Measurements from ENCODE around the gene UMAD1. TPM values are rescaled to one million over a fixed set of nuclear protein-coding genes. Genes with fewer than 3 reads are reported as not detected.

Gene UMAD1
- total and polyA plus RNA-seq, 2 of the 13 experiments (the other 11 are each of a cell fraction or from before 2014, with no cell fraction given): 16.8 to 17.6 TPM

DNA sequence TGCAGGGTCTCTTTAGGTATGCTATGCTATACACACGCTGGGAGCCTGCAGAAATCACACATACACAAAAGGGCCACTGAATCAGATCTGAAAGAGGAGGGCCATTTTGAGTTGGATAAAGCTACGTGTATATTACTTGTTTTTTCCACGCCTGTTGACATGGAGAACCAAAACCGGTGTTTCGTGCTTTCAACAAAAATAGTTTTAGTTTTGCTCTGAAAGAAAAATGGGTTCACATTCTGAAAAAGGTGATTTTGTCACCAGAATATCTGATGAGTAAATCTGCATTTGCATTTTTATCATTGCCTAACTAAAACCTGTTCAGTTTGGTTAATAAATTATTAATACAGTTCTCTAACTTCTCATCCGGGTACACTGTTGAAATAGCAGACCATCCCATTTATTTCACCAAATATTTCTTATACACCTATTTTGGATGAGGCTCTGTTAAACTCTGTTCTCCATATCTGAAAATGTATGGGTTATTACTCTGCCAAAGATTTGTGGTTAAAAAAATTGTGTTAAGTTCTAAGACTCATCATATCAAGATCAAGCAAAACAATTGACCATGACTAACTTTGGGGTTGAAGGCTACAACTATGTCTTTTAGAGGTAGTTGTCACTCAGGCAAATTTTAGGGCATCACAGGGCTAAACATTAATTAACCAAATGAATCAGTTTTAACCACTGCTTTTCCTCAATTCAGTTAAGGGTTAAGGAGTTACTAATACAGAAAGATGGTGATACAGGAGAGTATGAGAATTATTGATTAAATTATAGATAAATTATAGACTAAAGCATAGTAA is 179.1 kb downstream of the UMAD1 start:
- H3K36me3 ChIP-seq (replicated peaks in 1 of 2; ENCODE audit: control insufficient read depth in 1 of 2, insufficient read depth in 2 of 2, low read length in 2 of 2): no peaks in the 10 kb centered on the region
- in situ Hi-C loops (cut with HindIII; ENCODE audit: extremely low pct_ligation_motif_present, low pct_unique_long_range_greater_than_20kb) (no loop called here), intact Hi-C loops (cut with micrococcal nuclease; ENCODE audit: unreplicated experiment) (no loop called here)
- DNase-seq (ENCODE audit: low spot score) (no peak), ATAC-seq (no peak), FAIRE-seq (no peak)
- BruUV-seq (replicated peaks): no TSS peak
- no peak overlapping the region for H3K4me3 ChIP-seq (replicated peaks in 1 of 3; ENCODE audit: insufficient read depth in 1 of 3, low read depth in 2 of 3, low read length in 3 of 3)
- H3K4me1 ChIP-seq (ENCODE audit: insufficient read depth, low read length): peaks cover 11% of the 10 kb centered on the region
- WGBS (ENCODE audit: low lambda C conversion rate): 86% methylated on average over 6 of the region's 6 CpGs
- no peaks in the 10 kb centered on the region for H3K79me2 ChIP-seq (ENCODE audit: insufficient read depth, low read length)
- no peaks in the 10 kb centered on the region for H3K27me3 ChIP-seq (ENCODE audit: control insufficient read depth in 1 of 2, insufficient read depth in 2 of 2, low read length in 2 of 2)
- CTCF ChIA-PET (ENCODE audit: low intra/inter-chr PET ratio, low total read pairs): no interaction called here
- no peak overlapping the region for H3K9ac ChIP-seq (ENCODE audit: insufficient read depth, low read depth, low read length)
- H3K9me3 ChIP-seq (ENCODE audit: low read length): no peaks in the 10 kb centered on the region
- H4K20me1 ChIP-seq (ENCODE audit: insufficient read depth, low read length): no peaks in the 10 kb centered on the region
- POLR2A ChIA-PET: no interaction called here
- H3K4me2 ChIP-seq (ENCODE audit: low read depth, low read length): no peak overlapping the region
- H3K27ac ChIP-seq (ENCODE audit: extremely low read length, insufficient read depth, low read length): no peak overlapping the region
- H2AFZ ChIP-seq (ENCODE audit: low read length): no peak overlapping the region
- TF ChIP-seq KAT8 (CRISPR knock-in tag; IDR thresholded peaks at IDR 0.05) (no peak), POLR2A (IDR thresholded peaks at IDR 0.05; ENCODE audit: insufficient read depth in 1 of 2, low read depth in 2 of 2, low read length in 2 of 2) (no peak), ZNF251 (CRISPR knock-in tag; IDR thresholded peaks at IDR 0.05) (no peak), ZBTB34 (CRISPR knock-in tag; IDR thresholded peaks at IDR 0.05) (no peak), FOSL1 (CRISPR knock-in tag; IDR thresholded peaks at IDR 0.05; ENCODE audit: borderline replicate concordance) (no peak), SRF (IDR thresholded peaks at IDR 0.05; ENCODE audit: low read depth, low read length) (no peak), RARA (CRISPR knock-in tag; IDR thresholded peaks at IDR 0.05) (no peak)
- TF ChIP-seq, protein P1, sequence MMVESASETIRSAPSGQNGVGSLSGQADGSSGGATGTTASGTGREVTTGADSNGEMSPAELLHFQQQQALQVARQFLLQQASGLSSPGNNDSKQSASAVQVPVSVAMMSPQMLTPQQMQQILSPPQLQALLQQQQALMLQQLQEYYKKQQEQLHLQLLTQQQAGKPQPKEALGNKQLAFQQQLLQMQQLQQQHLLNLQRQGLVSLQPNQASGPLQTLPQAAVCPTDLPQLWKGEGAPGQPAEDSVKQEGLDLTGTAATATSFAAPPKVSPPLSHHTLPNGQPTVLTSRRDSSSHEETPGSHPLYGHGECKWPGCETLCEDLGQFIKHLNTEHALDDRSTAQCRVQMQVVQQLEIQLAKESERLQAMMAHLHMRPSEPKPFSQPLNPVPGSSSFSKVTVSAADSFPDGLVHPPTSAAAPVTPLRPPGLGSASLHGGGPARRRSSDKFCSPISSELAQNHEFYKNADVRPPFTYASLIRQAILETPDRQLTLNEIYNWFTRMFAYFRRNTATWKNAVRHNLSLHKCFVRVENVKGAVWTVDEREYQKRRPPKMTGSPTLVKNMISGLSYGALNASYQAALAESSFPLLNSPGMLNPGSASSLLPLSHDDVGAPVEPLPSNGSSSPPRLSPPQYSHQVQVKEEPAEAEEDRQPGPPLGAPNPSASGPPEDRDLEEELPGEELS (CRISPR knock-in tag; IDR thresholded peaks at IDR 0.05): no peak
- TF ChIP-seq, protein P2, sequence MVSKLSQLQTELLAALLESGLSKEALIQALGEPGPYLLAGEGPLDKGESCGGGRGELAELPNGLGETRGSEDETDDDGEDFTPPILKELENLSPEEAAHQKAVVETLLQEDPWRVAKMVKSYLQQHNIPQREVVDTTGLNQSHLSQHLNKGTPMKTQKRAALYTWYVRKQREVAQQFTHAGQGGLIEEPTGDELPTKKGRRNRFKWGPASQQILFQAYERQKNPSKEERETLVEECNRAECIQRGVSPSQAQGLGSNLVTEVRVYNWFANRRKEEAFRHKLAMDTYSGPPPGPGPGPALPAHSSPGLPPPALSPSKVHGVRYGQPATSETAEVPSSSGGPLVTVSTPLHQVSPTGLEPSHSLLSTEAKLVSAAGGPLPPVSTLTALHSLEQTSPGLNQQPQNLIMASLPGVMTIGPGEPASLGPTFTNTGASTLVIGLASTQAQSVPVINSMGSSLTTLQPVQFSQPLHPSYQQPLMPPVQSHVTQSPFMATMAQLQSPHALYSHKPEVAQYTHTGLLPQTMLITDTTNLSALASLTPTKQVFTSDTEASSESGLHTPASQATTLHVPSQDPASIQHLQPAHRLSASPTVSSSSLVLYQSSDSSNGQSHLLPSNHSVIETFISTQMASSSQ (IDR thresholded peaks at IDR 0.05; ENCODE audit: low read depth): no peak
- TF ChIP-seq, protein P2 (CRISPR knock-in tag; IDR thresholded peaks at IDR 0.05; ENCODE audit: borderline replicate concordance): no peak
- TF ChIP-seq, protein P3, sequence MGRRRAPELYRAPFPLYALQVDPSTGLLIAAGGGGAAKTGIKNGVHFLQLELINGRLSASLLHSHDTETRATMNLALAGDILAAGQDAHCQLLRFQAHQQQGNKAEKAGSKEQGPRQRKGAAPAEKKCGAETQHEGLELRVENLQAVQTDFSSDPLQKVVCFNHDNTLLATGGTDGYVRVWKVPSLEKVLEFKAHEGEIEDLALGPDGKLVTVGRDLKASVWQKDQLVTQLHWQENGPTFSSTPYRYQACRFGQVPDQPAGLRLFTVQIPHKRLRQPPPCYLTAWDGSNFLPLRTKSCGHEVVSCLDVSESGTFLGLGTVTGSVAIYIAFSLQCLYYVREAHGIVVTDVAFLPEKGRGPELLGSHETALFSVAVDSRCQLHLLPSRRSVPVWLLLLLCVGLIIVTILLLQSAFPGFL (CRISPR knock-in tag; IDR thresholded peaks at IDR 0.05): no peak
